Loucy (cell line): ENCODE results near the gene CD58.

Experiments used
- H2AFZ ChIP-seq: fragments of 200-600 bp; sonication (generic); 2 replicates; pipeline ENCODE4 v1.6.0; 2016; ENCODE audit warnings: antibody characterized with exemption, mild to moderate bottlenecking, low read length, moderate library complexity
- H3F3A ChIP-seq: fragments of 200-600 bp; 2 replicates; pipeline ENCODE4 v1.6.0; 2016; ENCODE audit warnings: antibody characterized with exemption, low read depth, mild to moderate bottlenecking
- H3K27me3 ChIP-seq: fragments of 200-600 bp; sonication (generic); 2 replicates; pipeline ENCODE4 v1.6.1; 2014; ENCODE audit warnings: low read length, mild to moderate bottlenecking; ENCODE audit not compliant: insufficient read depth, poor library complexity, severe bottlenecking
- H3K36me3 ChIP-seq: fragments of 200-600 bp; sonication (generic); 2 replicates; pipeline ENCODE4 v1.6.1; 2016; ENCODE audit warnings: low read length; ENCODE audit not compliant: insufficient read depth
- H3K4me1 ChIP-seq: fragments of 200-600 bp; sonication (generic); 2 replicates; pipeline ENCODE4 v1.5.1; 2014; ENCODE audit warnings: low read length, mild to moderate bottlenecking; ENCODE audit not compliant: insufficient read depth, poor library complexity, severe bottlenecking
- H3K4me2 ChIP-seq: fragments of 200-600 bp; sonication (generic); 2 replicates; pipeline ENCODE4 v1.6.0; 2014; ENCODE audit warnings: antibody characterized with exemption, low read length, low read depth, mild to moderate bottlenecking; ENCODE audit not compliant: poor library complexity, severe bottlenecking
- H3K4me3 ChIP-seq: fragments of 200-600 bp; sonication (generic); 2 replicates; pipeline ENCODE4 v1.5.1; 2014; ENCODE audit warnings: low read length, mild to moderate bottlenecking, mixed read lengths; ENCODE audit not compliant: poor library complexity, severe bottlenecking
- H3K79me2 ChIP-seq: fragments of 200-600 bp; sonication (generic); 2 replicates; pipeline ENCODE4 v1.6.1; 2014; ENCODE audit warnings: low read length; ENCODE audit not compliant: insufficient read depth
- H3K9ac ChIP-seq: fragments of 200-600 bp; sonication (generic); 2 replicates; pipeline ENCODE4 v1.6.0; 2014; ENCODE audit warnings: mild to moderate bottlenecking, low read depth, low read length, moderate library complexity; ENCODE audit not compliant: poor library complexity, severe bottlenecking
- H3K9me2 ChIP-seq: fragments of 200-600 bp; sonication (generic); replicated peaks from 2 replicates; pipeline ENCODE4 v1.6.1; 2016; ENCODE audit warnings: low read depth, low read length, mixed read lengths
- H3K9me3 ChIP-seq: fragments of 200-600 bp; sonication (generic); 2 replicates; pipeline ENCODE4 v1.6.1; 2014; ENCODE audit warnings: mild to moderate bottlenecking, antibody characterized with exemption, low read length, low read depth; ENCODE audit not compliant: insufficient read depth
- H4K20me1 ChIP-seq: fragments of 200-600 bp; sonication (generic); 2 replicates; pipeline ENCODE4 v1.6.0; 2014; ENCODE audit warnings: antibody characterized with exemption, low read length, mild to moderate bottlenecking; ENCODE audit not compliant: insufficient read depth, poor library complexity, severe bottlenecking
- EZH2phosphoT487 ChIP-seq: fragments of 200-600 bp; IDR thresholded peaks from 2 replicates; pipeline ENCODE4 v1.6.1; 2018; ENCODE audit warnings: antibody characterized with exemption, mild to moderate bottlenecking, moderate library complexity, borderline replicate concordance
- TF ChIP-seq, protein P1 (sequence below): fragments of 200-600 bp; sonication (generic); conservative IDR thresholded peaks from 2 replicates; pipeline ENCODE4 v1.5.1; 2014; ENCODE audit warnings: mild to moderate bottlenecking, antibody characterized with exemption, low read length

Gene CD58

DNA sequence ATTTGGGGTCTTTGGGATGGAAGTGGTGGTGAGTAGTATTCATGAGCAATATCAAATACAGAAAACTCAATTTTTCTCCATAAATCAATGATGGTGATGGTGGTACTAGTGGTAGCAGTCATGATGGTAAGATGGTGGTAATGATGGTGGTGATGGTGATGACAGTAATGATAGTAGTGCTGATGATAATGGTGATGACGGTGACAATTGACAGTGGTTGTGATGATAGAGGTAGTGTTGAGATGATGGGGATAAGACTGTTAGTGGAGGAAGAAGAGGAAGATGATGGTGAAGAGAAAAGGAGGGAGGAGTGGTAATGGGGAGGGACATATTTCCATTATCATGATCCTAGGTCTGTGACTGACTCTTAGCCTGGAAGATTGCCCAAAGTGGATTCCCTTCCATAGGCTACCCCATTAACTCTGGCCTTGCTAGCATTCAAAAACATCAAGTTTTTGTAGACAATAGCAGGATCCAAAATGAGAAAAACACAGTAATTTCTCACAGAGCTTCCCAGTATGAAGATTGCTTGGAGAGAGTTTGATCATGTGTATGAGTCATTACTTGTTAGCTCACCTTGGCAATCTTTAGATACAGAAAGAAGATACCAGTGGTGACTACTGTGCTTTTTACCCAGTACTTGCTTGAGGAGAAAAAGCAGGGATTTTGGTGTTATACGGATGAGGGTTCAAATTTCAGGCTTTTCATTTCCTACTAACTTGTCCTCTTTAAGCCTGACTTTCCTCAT is 103.8 kb downstream of the CD58 start:
- no peaks in the 10 kb centered on the region for H3K9me2 ChIP-seq
- no peak overlapping the region for H2AFZ ChIP-seq
- H3K36me3 ChIP-seq, result no peaks in the 10 kb centered on the region
- no peaks in the 10 kb centered on the region for H4K20me1 ChIP-seq
- no peak overlapping the region for H3K4me3 ChIP-seq
- no peaks in the 10 kb centered on the region for H3K79me2 ChIP-seq
- TF ChIP-seq EZH2phosphoT487, result no peak
- no peaks in the 10 kb centered on the region for H3K9me3 ChIP-seq
- H3K9ac ChIP-seq, result no peak overlapping the region
- H3K4me2 ChIP-seq, result no peak overlapping the region
- H3K4me1 ChIP-seq, result no peaks in the 10 kb centered on the region
- H3F3A ChIP-seq, result no peaks in the 10 kb centered on the region
- H3K27me3 ChIP-seq, result no peaks in the 10 kb centered on the region

DNA sequence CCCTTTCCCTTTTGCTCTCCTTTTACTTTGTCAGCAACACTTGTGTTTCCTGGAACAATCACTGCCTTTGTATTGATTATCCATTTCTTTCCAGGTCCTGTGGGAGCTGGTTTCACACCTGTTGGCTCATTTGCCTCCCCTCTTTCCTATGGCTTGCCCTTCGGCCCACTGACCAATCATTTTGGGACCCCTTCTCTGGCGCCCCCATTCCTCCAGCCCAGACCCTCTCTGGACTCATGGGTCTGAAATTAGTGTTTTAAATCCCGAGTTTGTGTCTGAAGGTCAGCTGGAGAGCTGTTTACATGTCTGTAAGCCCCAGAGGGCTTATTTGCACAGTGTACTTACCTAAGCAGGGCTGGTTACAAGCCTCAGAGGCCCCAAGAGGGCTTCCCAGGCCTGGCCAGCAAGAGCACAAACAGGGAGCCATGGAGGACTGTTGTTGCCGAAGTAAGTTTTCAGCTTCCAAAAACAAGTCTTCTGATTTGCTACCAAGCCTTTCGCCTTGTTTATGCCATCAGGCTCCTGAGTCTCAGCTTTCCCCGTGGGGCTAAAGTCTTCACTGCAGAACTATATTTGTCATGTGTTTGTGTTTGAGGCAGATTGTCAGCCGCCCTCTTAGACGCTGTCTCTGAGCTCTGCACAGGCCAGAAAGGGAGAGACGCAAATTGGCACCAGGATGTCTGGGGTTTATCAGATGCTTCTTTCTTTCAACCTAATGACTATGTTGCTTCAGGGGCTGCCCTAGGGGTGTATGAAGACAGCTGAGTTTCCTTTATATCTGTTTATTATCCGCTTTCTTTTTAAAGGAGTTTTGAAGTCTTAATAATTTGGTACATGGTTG is 104.8 kb downstream of the CD58 start:
- TF ChIP-seq, protein P1, sequence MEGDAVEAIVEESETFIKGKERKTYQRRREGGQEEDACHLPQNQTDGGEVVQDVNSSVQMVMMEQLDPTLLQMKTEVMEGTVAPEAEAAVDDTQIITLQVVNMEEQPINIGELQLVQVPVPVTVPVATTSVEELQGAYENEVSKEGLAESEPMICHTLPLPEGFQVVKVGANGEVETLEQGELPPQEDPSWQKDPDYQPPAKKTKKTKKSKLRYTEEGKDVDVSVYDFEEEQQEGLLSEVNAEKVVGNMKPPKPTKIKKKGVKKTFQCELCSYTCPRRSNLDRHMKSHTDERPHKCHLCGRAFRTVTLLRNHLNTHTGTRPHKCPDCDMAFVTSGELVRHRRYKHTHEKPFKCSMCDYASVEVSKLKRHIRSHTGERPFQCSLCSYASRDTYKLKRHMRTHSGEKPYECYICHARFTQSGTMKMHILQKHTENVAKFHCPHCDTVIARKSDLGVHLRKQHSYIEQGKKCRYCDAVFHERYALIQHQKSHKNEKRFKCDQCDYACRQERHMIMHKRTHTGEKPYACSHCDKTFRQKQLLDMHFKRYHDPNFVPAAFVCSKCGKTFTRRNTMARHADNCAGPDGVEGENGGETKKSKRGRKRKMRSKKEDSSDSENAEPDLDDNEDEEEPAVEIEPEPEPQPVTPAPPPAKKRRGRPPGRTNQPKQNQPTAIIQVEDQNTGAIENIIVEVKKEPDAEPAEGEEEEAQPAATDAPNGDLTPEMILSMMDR, result no peak
- no peak for TF ChIP-seq EZH2phosphoT487

GRCh38 chr1:116465477-116465844 is 105.4 kb downstream of the CD58 start:
- Histone ChIP-seq H3K27me3 (no peaks in the 10 kb centered on the region), H3K36me3 (no peaks in the 10 kb centered on the region), H3K4me1 (no peaks in the 10 kb centered on the region), H3K4me2 (no peak overlapping the region), H3K9me2 (no peaks in the 10 kb centered on the region), H3K4me3 (no peak overlapping the region), H3K79me2 (no peaks in the 10 kb centered on the region), H3K9ac (no peak overlapping the region), H4K20me1 (no peaks in the 10 kb centered on the region), H3K9me3 (no peaks in the 10 kb centered on the region), H3F3A (no peaks in the 10 kb centered on the region), H2AFZ (no peak overlapping the region)
- TF ChIP-seq, protein P1, result no peak
- TF ChIP-seq EZH2phosphoT487, result no peak

More for the DNA sequence above, 104.8 kb downstream of the CD58 start:
- no peak overlapping the region for H3K4me2 ChIP-seq
- no peaks in the 10 kb centered on the region for H3K27me3 ChIP-seq
- H3K36me3 ChIP-seq, result no peaks in the 10 kb centered on the region
- no peak overlapping the region for H3K4me3 ChIP-seq
- no peaks in the 10 kb centered on the region for H3F3A ChIP-seq
- no peak overlapping the region for H3K9ac ChIP-seq
- H4K20me1 ChIP-seq, result no peaks in the 10 kb centered on the region
- no peaks in the 10 kb centered on the region for H3K9me3 ChIP-seq
- H3K4me1 ChIP-seq, result no peaks in the 10 kb centered on the region
- H3K9me2 ChIP-seq, result no peaks in the 10 kb centered on the region
- no peaks in the 10 kb centered on the region for H3K79me2 ChIP-seq
- H2AFZ ChIP-seq, result no peak overlapping the region
